Neural crest cell (in vitro differentiated cells): ENCODE results near the gene HDGF. TPM values are rescaled to one million over a fixed set of nuclear protein-coding genes. Genes with fewer than 3 reads are reported as not detected.
A peak's percentile ranks its signal among the peaks of the same experiment; 100 is the strongest.

Source experiments
- DNase-seq: peaks from one replicate; pipeline ENCODE4 v3.0.0; 2021; ENCODE audit warnings: low read depth, mixed read lengths, low spot score
- H3K27ac Mint-ChIP-seq: one replicate; pipeline ENCODE4 v1.8.0; 2021; ENCODE audit warnings: mild to moderate bottlenecking, mixed read lengths; ENCODE audit not compliant: unreplicated experiment
- H3K27me3 Mint-ChIP-seq: 2 replicates; pipeline ENCODE4 v1.8.0; 2021; ENCODE audit warnings: low read depth, mild to moderate bottlenecking, mixed read lengths
- H3K36me3 Mint-ChIP-seq: 2 replicates; pipeline ENCODE4 v1.8.0; 2021; ENCODE audit warnings: low read depth, mild to moderate bottlenecking, mixed read lengths
- H3K4me1 Mint-ChIP-seq: 2 replicates; pipeline ENCODE4 v1.8.0; 2021; ENCODE audit warnings: mixed read lengths
- H3K4me3 Mint-ChIP-seq: one replicate; pipeline ENCODE4 v1.8.0; 2021; ENCODE audit warnings: mild to moderate bottlenecking, mixed read lengths
- H3K9me3 Mint-ChIP-seq: 2 replicates; pipeline ENCODE4 v1.8.0; 2021; ENCODE audit warnings: mixed read lengths
- total RNA-seq: library from RNA; stranded (reverse); gene quantifications from 2 replicates; pipeline ENCODE4 v1.2.1, GENCODE V29; 2021
- TF ChIP-seq, protein P1 (sequence below): fragments of 200-600 bp; sonication (generic); conservative IDR thresholded peaks from 2 replicates; pipeline ENCODE4 v1.5.0; 2021; ENCODE audit warnings: antibody characterized with exemption, mild to moderate bottlenecking

Gene HDGF
- total RNA-seq, 1 donor from 2014 or later: 304 TPM

DNA sequence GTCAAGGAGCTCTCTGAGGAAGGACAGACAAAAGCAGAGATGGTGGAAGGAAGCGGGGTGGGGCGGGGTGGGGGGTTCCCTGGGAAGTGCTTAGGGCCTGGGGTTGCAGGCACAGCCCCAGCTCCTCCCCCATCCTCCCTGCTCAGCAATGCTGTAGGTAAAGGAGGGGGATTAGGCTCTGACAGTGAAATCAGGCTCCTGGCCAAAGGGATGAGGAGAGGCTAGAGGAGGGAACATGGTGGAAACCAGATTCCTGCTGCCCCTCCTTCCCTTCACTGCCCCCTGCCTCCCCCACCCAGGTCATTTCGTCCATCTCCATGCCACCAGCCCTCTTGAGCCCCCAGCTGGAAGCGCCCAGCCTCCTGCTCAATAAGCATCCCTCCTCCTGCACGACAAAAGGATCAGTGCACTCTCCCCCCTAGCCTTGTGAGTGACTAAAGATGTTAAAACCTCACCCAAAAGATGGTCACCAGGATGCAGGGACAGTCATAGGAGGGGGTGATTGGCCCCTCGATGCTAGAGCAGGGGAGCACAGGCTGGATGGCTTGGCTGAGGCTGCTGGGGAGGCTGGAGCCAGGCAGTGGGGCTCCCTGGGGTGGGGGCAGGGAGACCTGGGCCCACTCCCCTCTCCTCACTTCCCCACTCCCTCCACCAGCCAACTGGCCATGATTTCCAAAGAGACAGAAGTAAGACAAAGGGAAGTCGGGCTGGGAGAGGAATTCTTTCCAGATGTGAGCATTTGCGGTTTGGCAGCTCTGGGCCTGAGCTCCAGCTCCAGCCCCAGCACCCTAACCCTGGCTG is 43.9 kb downstream of the HDGF start:
- no peaks in the 10 kb centered on the region for H3K36me3 Mint-ChIP-seq

DNA sequence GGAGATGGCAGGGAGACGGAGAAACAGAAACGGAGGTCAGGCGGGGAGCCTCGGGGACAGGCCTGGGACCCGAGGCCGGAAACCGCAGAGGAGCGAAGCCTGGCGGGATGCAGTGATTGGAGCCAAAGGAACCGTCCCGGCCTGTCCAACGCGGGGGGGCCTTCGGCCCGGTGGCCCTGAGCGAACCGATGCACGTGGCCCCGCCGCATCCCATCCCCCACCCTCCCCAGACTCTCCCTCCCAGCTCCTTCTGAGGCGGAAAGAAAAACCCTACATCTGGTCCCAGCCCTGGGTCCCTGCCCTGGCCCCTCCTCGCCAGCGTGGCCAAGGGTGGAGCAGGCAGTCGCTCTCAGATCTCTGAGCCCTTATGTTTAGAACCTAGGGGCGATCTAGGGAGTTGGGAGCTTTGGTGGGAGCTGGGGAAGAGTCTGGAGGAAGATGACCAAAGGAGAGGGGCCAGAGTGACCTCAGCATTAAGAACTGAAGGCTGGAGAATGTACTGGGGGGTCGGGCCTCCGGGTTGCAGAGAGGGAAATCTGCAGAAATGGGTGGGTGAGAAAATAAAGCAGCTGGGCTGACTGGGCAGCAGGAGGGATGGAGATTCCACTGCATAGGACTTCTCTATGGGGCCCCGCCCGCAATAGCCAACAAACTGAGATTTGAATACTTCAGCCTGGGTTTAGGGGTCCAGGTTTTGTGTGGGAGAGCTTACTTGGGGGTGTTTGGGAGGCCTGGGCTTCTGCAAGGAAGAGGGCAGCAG is 44.6 kb downstream of the HDGF start:
- TF ChIP-seq, protein P1, sequence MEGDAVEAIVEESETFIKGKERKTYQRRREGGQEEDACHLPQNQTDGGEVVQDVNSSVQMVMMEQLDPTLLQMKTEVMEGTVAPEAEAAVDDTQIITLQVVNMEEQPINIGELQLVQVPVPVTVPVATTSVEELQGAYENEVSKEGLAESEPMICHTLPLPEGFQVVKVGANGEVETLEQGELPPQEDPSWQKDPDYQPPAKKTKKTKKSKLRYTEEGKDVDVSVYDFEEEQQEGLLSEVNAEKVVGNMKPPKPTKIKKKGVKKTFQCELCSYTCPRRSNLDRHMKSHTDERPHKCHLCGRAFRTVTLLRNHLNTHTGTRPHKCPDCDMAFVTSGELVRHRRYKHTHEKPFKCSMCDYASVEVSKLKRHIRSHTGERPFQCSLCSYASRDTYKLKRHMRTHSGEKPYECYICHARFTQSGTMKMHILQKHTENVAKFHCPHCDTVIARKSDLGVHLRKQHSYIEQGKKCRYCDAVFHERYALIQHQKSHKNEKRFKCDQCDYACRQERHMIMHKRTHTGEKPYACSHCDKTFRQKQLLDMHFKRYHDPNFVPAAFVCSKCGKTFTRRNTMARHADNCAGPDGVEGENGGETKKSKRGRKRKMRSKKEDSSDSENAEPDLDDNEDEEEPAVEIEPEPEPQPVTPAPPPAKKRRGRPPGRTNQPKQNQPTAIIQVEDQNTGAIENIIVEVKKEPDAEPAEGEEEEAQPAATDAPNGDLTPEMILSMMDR: no peak
- Mint-ChIP-seq H3K4me3 (peak overlapping the region; percentile 95), H3K4me1 (peaks cover 82% of the 10 kb centered on the region), H3K9me3 (no peaks in the 10 kb centered on the region), H3K27ac (peak overlapping the region; percentile 99), H3K27me3 (peaks cover 30% of the 10 kb centered on the region), H3K36me3 (no peaks in the 10 kb centered on the region)
- no peak for DNase-seq

More for the DNA sequence above, 43.9 kb downstream of the HDGF start:
- peaks cover 30% of the 10 kb centered on the region for H3K27me3 Mint-ChIP-seq
- peaks cover 78% of the 10 kb centered on the region for H3K4me1 Mint-ChIP-seq
- no peak for DNase-seq
- peak overlapping the region; percentile 95 for H3K4me3 Mint-ChIP-seq
- H3K9me3 Mint-ChIP-seq: no peaks in the 10 kb centered on the region
- TF ChIP-seq, protein P1: no peak
- peak overlapping the region; percentile 99 for H3K27ac Mint-ChIP-seq

DNA sequence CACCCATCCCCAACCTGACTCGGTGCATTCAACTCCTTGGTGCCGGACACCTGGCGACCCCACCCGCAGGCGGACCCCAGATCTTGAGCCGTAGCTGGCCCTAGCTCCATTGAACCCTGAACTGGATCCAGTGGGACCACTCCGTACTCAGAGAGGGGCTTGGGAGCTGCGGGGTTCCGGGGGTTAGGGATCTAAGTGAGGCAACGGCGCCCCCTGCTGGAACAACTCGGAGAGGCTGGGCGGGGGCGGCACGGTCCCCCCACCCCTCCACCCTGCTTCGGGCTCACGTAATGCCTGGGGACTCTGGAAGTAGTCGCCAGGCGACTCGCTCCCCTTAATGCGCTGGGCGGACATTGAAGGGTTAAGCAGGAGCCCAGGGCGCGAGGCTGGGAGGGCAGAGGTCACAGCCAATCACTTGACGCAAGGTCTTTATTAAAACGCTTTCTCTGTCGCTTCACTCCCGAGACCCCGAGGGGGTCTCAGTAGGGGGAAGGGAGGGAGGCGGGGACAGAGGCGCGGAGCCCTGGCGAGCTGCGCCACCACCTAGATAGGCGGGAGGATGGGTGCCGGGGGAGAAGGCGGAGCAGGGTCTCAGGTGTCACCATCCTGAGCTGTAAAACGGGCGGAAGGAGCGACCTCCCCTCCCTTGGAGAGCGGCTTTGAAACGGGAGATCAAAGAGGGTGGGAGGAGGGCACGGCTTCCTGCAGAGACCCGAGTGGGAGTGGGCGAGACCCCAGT is 45.4 kb downstream of the HDGF start:
- peak; percentile 96 for DNase-seq
- peak overlapping the region; percentile 95 for H3K4me3 Mint-ChIP-seq
- TF ChIP-seq, protein P1: peak; percentile 94
- H3K27ac Mint-ChIP-seq: peak overlapping the region; percentile 99
- peaks cover 3% of the 10 kb centered on the region for H3K36me3 Mint-ChIP-seq
- H3K9me3 Mint-ChIP-seq: no peaks in the 10 kb centered on the region
- peaks cover 30% of the 10 kb centered on the region for H3K27me3 Mint-ChIP-seq
- peaks cover 85% of the 10 kb centered on the region for H3K4me1 Mint-ChIP-seq

DNA sequence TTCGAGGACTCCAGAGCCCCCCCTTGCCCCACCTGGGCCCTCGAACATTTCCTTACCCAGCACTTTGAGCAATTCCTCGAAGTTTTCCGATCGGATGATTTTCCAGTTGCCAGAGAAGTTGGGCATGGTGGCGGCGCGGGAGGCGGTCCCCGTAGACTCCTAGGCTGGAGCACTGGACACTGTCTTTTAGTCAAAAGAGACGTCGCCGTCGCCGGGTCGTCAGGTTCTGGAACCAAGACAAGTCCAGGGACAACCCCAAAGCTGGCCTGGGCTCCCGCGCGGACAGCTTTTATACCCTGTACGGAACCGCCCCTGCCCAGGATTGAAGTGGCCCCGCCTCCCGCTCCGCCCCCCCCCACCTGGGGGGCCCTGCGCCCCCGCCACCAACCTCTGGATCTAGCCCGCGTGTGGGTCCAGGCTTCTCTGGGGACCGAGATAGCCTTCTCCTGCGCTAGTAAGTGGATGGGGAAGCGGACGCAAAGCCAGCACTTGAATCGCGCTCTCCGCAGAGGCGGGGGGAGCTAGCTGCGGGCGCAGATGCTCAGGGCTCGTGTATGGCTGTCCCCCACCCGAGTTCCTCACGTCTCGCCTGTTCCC is 46.1 kb downstream of the HDGF start, which contains the start of gene CRABP2:
Gene CRABP2, minus strand, starts transcription at position 263 of the 597 bp plus-strand sequence. Its CDS starts 137 bp downstream, at position 126.
- H3K4me1 Mint-ChIP-seq: peaks cover 82% of the 10 kb centered on the region
- peaks cover 6% of the 10 kb centered on the region for H3K36me3 Mint-ChIP-seq
- H3K9me3 Mint-ChIP-seq: no peaks in the 10 kb centered on the region

More for the DNA sequence above, 46.1 kb downstream of the HDGF start, which contains the start of gene CRABP2:
- no peak for DNase-seq
- peak within 1 kb of the TSS; percentile 95 for H3K4me3 Mint-ChIP-seq
- TF ChIP-seq, protein P1: no peak
- peak within 1 kb of the TSS; percentile 99 for H3K27ac Mint-ChIP-seq
- peaks cover 30% of the 10 kb centered on the region for H3K27me3 Mint-ChIP-seq
